ENCODE measurements around the gene THSD4. TPM values are rescaled to one million over a fixed set of nuclear protein-coding genes. Genes with fewer than 3 reads are reported as not detected.

THSD4 gene
- total and polyA plus RNA-seq, 2 of the 8 experiments (the other 6 are each of a cell fraction or from before 2014, with no cell fraction given), result 2.5 to 6.2 TPM

- CTCF ChIA-PET (ENCODE audit: partially characterized antibody), result interaction anchor here (0.6 to 3.4 kb wide), 3 partner anchors 9 to 321 kb away, joined by 3 to 10 read pairs (median 7); no protein-coding TSS in a partner anchor
- Histone ChIP-seq H4K20me1 (replicated peaks in 1 of 2; ENCODE audit: control insufficient read depth in 1 of 2, insufficient read depth in 2 of 2, low read length in 2 of 2) (no peaks in the 10 kb centered on the region), H3K23me2 (ENCODE audit: low read depth, low read length) (no peaks in the 10 kb centered on the region), H3K56ac (replicated peaks; ENCODE audit: insufficient read length, low read depth, low read length) (no peak overlapping the region), H3K4me3 (ENCODE audit: extremely low read depth in 1 of 4, insufficient read depth in 2 of 4, low read depth in 3 of 4, low read length in 4 of 4) (no peak overlapping the region), H3K4me2 (ENCODE audit: insufficient read depth in 1 of 2, low read depth in 2 of 2, low read length in 2 of 2) (no peak overlapping the region), H4K8ac (ENCODE audit: extremely low read depth, insufficient read depth, low read length) (no peak overlapping the region), H3K79me2 (ENCODE audit: control insufficient read depth in 1 of 2, insufficient read depth in 2 of 2, low read length in 2 of 2) (no peaks in the 10 kb centered on the region), H3K14ac (ENCODE audit: insufficient read length) (no peak overlapping the region), H2AFZ (ENCODE audit: low read length) (no peak overlapping the region), H3K27ac (ENCODE audit: low read depth, low read length) (no peak overlapping the region), H3K23ac (ENCODE audit: insufficient read length) (no peak overlapping the region), H4K91ac (replicated peaks; ENCODE audit: insufficient read length, low read length) (no peak overlapping the region), H2BK5ac (ENCODE audit: low read depth, low read length) (no peak overlapping the region), H3K18ac (ENCODE audit: extremely low read depth, low read length) (no peak overlapping the region), H3K79me1 (ENCODE audit: low read depth, low read length) (no peaks in the 10 kb centered on the region), H3K4ac (replicated peaks; ENCODE audit: insufficient read length, low read depth, low read length) (no peak overlapping the region), H3K4me1 (replicated peaks in 1 of 4; ENCODE audit: control insufficient read depth in 3 of 4, insufficient read depth in 4 of 4, low read length in 3 of 4) (no peaks in the 10 kb centered on the region), H2BK20ac (ENCODE audit: low read length) (no peak overlapping the region), H2BK12ac (ENCODE audit: low read depth, low read length) (no peak overlapping the region), H2BK120ac (replicated peaks; ENCODE audit: low read depth, low read length) (no peak overlapping the region), H4K5ac (ENCODE audit: insufficient read length, low read depth, low read length) (no peak overlapping the region), H3K9ac (replicated peaks in 1 of 4; ENCODE audit: extremely low read depth in 1 of 4, low read depth in 3 of 4, low read length in 3 of 4) (no peak overlapping the region), H3K27me3 (replicated peaks in 1 of 4; ENCODE audit: control insufficient read depth in 3 of 4, extremely low read depth in 1 of 4, insufficient read depth in 3 of 4, low read length in 3 of 4) (no peaks in the 10 kb centered on the region), H3K36me3 (ENCODE audit: control insufficient read depth in 2 of 4, insufficient read depth in 4 of 4, low read length in 3 of 4) (peaks cover 0 to under 1% (median 0%) of the 10 kb centered on the region in 4 experiments; a peak in 3 of 8 replicates), H2AK5ac (ENCODE audit: low read depth, low read length) (no peak overlapping the region), H3K9me3 (ENCODE audit: insufficient read depth in 2 of 2, low read depth in 1 of 2, low read length in 1 of 2) (no peaks in the 10 kb centered on the region; a peak in 2 of 4 replicates), H2BK15ac (ENCODE audit: low read length) (no peak overlapping the region)
- FAIRE-seq (no peak), DNase-seq (ENCODE audit: low read depth in 1 of 2, low spot score in 2 of 2) (no peak)
- TF ChIP-seq GABPA (IDR thresholded peaks at IDR 0.05; ENCODE audit: borderline replicate concordance, insufficient read depth, low read length), result no peak
- no peak for TF ChIP-seq SIN3A (conservative IDR thresholded peaks at IDR 0.05 in 1 of 2, IDR thresholded peaks at IDR 0.05 in 1 of 2; ENCODE audit: low read depth in 1 of 2, low read length in 2 of 2)
- no peak for TF ChIP-seq TEAD4 (IDR thresholded peaks at IDR 0.05; ENCODE audit: low read depth, low read length)
- no peak for TF ChIP-seq BRCA1 (IDR thresholded peaks at IDR 0.05; ENCODE audit: low read depth, low read length)
- TF ChIP-seq USF2 (IDR thresholded peaks at IDR 0.05; ENCODE audit: low read length), result no peak
- TF ChIP-seq SAP30 (IDR thresholded peaks at IDR 0.05; ENCODE audit: insufficient read depth, insufficient replicate concordance, low read length), result no peak
- TF ChIP-seq EZH2 (IDR thresholded peaks at IDR 0.05; ENCODE audit: low read depth, low read length, severe bottlenecking), result no peak
- TF ChIP-seq HDAC6 (IDR thresholded peaks at IDR 0.05; ENCODE audit: low read depth, low read length), result no peak
- WGBS, 2 experiments (ENCODE audit: extremely low coverage in 1 of 2, insufficient coverage in 1 of 2, insufficient read length in 1 of 2, insufficient replicate concordance in 2 of 2, low coverage in 1 of 2, low lambda C conversion rate in 2 of 2, missing lambda C conversion rate in 1 of 2), result 88% methylated on average over 3 of the region's 3 CpGs; no CpG with 5 or more reads in 1 of the 2 experiments
- POLR2A ChIA-PET (ENCODE audit: partially characterized antibody), result no interaction called here
Measured at GRCh38 chr15:71761649-71762048, 646.4 kb downstream of the THSD4 start.

All from H1 (cell line).